HepG2 (cell line): Measurements from ENCODE around the gene JAGN1. TPM values are rescaled to one million over a fixed set of nuclear protein-coding genes. Genes with fewer than 3 reads are reported as not detected.

ENCODE experiments used
- FOSL1 ChIP-seq: sonication (generic); formaldehyde crosslinking; IDR thresholded peaks from 2 replicates; pipeline ENCODE4 v1.9.0; 2021; ENCODE audit warnings: missing genetic modification reagents, borderline replicate concordance
- FOXC1 ChIP-seq: sonication (generic); formaldehyde crosslinking; IDR thresholded peaks from 2 replicates; pipeline ENCODE4 v1.8.0; 2022; ENCODE audit warnings: mild to moderate bottlenecking, missing genetic modification reagents, borderline replicate concordance
- GATAD1 ChIP-seq: IDR thresholded peaks from 2 replicates; pipeline ENCODE4 v1.6.1; 2016; ENCODE audit warnings: missing genetic modification reagents, missing compliant biosample characterization
- HOXA7 ChIP-seq: sonication (generic); formaldehyde crosslinking; IDR thresholded peaks from 2 replicates; pipeline ENCODE4 v1.8.1; 2022; ENCODE audit warnings: mild to moderate bottlenecking, missing genetic modification reagents, moderate library complexity
- KDM5B ChIP-seq: sonication (generic); formaldehyde crosslinking; IDR thresholded peaks from 2 replicates; pipeline ENCODE4 v1.4.0; 2020; ENCODE audit warnings: missing genetic modification reagents, mild to moderate bottlenecking, borderline replicate concordance
- MTA1 ChIP-seq: sonication (generic); formaldehyde crosslinking; IDR thresholded peaks from 2 replicates; pipeline ENCODE4 v1.4.0; 2020; ENCODE audit warnings: missing genetic modification reagents, mild to moderate bottlenecking, borderline replicate concordance
- NFYC ChIP-seq: IDR thresholded peaks from 2 replicates; pipeline ENCODE4 v1.6.1; 2016; ENCODE audit warnings: missing genetic modification reagents, missing compliant biosample characterization
- POLR2G ChIP-seq: fragments of 200-400 bp; formaldehyde crosslinking; IDR thresholded peaks from 2 replicates; pipeline ENCODE4 v1.6.1; 2018; ENCODE audit warnings: mild to moderate bottlenecking, low read depth, low read length, moderate library complexity
- SSRP1 ChIP-seq: IDR thresholded peaks from 2 replicates; pipeline ENCODE4 v1.6.1; 2016; ENCODE audit warnings: control low read depth
- THYN1 ChIP-seq: sonication (generic); formaldehyde crosslinking; IDR thresholded peaks from 2 replicates; pipeline ENCODE4 v1.8.1; 2023; ENCODE audit warnings: low read depth, mild to moderate bottlenecking, moderate library complexity, missing genetic modification reagents, borderline replicate concordance
- TP53 ChIP-seq: sonication (generic); formaldehyde crosslinking; conservative IDR thresholded peaks from 2 replicates; pipeline ENCODE4 v1.4.0; 2020; ENCODE audit warnings: missing genetic modification reagents
- ZNF143 ChIP-seq: sonication (generic); formaldehyde crosslinking; IDR thresholded peaks from 2 replicates; pipeline ENCODE4 v1.4.0; 2020; ENCODE audit warnings: missing genetic modification reagents
- ZNF224 ChIP-seq: sonication (generic); formaldehyde crosslinking; IDR thresholded peaks from 2 replicates; pipeline ENCODE4 v1.5.0; 2020; ENCODE audit warnings: mild to moderate bottlenecking, missing genetic modification reagents
- ZNF256 ChIP-seq: sonication (generic); formaldehyde crosslinking; conservative IDR thresholded peaks from 2 replicates; pipeline ENCODE4 v1.4.0; 2020; ENCODE audit warnings: missing genetic modification reagents
- ZNF264 ChIP-seq: sonication (generic); formaldehyde crosslinking; IDR thresholded peaks from 2 replicates; pipeline ENCODE4 v1.4.0; 2020; ENCODE audit warnings: missing genetic modification reagents
- ZNF501 ChIP-seq: sonication (generic); formaldehyde crosslinking; IDR thresholded peaks from 2 replicates; pipeline ENCODE4 v1.5.1; 2020; ENCODE audit warnings: mild to moderate bottlenecking, moderate library complexity, missing genetic modification reagents
- ZNF772 ChIP-seq: sonication (generic); formaldehyde crosslinking; IDR thresholded peaks from 2 replicates; pipeline ENCODE4 v1.5.0; 2020; ENCODE audit warnings: mild to moderate bottlenecking, missing genetic modification reagents
- ZNF816 ChIP-seq: sonication (generic); formaldehyde crosslinking; IDR thresholded peaks from 2 replicates; pipeline ENCODE4 v1.8.0; 2022; ENCODE audit warnings: missing genetic modification reagents, mild to moderate bottlenecking, borderline replicate concordance
- polyA plus RNA-seq, 8 experiments: library from polyadenylated mRNA; depleted of rRNA in 3 of 8; stranded (reverse) in 7 of 8; unstranded in 1 of 8; fragments of >200 nt; fragmentation: Illumina TruSeq in 4 of 8; extraction: Trizol in 4 of 8; gene quantifications; 2 replicates each; pipeline versions ENCODE4 v1.2.1 to v1.2.3, GENCODE V29; 2011 to 2016; ENCODE audit warnings: low read depth in 4 of 8, missing spikeins in 1 of 8, mixed read lengths in 1 of 8; ENCODE audit not compliant: insufficient read depth in 1 of 8
- total RNA-seq, 5 experiments: library from RNA; depleted of rRNA; stranded (reverse); fragments of >200 nt; fragmentation: Illumina TruSeq; extraction: Trizol; gene quantifications; 2 replicates each; pipeline ENCODE4 v1.2.3, GENCODE V29; 2016; ENCODE audit warnings: low read depth in 1 of 5
- TF ChIP-seq, protein P1 (sequence below): IDR thresholded peaks from 2 replicates; pipeline ENCODE4 v1.6.1; 2016; ENCODE audit warnings: control low read depth
- TF ChIP-seq, protein P2 (sequence below): sonication (generic); formaldehyde crosslinking; IDR thresholded peaks from 2 replicates; pipeline ENCODE4 v1.4.0; 2020; ENCODE audit warnings: missing genetic modification reagents
- TF ChIP-seq, protein P3 (sequence below): sonication (generic); formaldehyde crosslinking; IDR thresholded peaks from 2 replicates; pipeline ENCODE4 v1.9.0; 2021; ENCODE audit warnings: missing genetic modification reagents, mild to moderate bottlenecking, borderline replicate concordance
- TF ChIP-seq, protein P4 (sequence below): sonication (generic); formaldehyde crosslinking; IDR thresholded peaks from 2 replicates; pipeline ENCODE4 v1.4.0; 2020; ENCODE audit warnings: mild to moderate bottlenecking, missing genetic modification reagents
- TF ChIP-seq, protein P5 (sequence below): IDR thresholded peaks from 2 replicates; pipeline ENCODE4 v1.6.1; 2016; ENCODE audit warnings: missing genetic modification reagents, missing compliant biosample characterization
- TF ChIP-seq, protein P6 (sequence below): sonication (generic); formaldehyde crosslinking; IDR thresholded peaks from 2 replicates; pipeline ENCODE4 v1.5.0; 2020; ENCODE audit warnings: mild to moderate bottlenecking, missing genetic modification reagents, borderline replicate concordance

JAGN1 gene
- total and polyA plus RNA-seq, 2 of the 13 experiments (the other 11 are each of a cell fraction or from before 2014, with no cell fraction given) = 49.9 to 50.9 TPM

DNA sequence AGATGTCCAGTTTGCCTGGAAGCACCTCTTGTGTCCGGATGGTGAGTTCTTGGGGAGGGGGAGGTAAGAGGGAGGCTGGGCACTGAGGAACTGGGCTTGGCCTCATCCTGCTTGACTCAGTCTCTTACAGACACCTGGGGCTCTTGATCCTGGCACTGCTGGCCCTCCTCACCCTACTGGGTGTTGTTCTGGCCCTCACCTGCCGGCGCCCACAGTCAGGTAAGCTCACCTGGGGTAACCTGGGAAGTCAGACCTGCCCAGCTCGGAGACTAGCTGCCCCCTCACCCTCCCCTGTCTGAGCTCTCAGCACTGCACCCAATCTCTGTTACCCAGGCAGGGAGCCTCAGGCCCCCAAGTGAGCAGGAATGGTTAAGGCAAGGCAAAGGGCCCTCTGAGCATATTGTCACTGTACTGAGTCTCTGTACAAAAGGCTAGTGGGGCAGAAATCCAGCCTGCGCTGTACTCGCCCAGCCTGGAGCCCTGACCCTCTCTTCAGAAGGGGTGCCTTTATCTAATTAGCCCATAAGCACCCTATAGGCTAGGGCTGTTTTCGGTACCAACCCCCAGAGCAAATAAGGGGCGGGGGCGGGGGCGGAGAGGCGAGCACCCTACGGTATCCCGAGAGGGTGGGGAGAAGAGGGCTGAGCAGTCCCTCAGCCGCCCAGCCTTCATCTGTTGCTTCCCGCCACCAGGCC, 24.3 kb downstream of the JAGN1 start (continued):
- TF ChIP-seq FOSL1 (CRISPR knock-in tag) (peak; percentile 28; the same call in 1 of the 2 replicates), ZNF143 (CRISPR knock-in tag) (peak; percentile 38; the same call in 1 of the 2 replicates), ZNF772 (CRISPR knock-in tag) (no peak), GATAD1 (CRISPR knock-in tag) (no peak), ZNF816 (no peak), KDM5B (CRISPR knock-in tag) (no peak), POLR2G (no peak), ZNF224 (CRISPR knock-in tag) (no peak), HOXA7 (CRISPR knock-in tag) (peak; percentile 48; the same call in 1 of the 2 replicates), ZNF256 (CRISPR knock-in tag) (0 out of 2 replicates have a peak, but pooled peaks have one; percentile 76), NFYC (CRISPR knock-in tag) (peak; percentile 38; the same call in 1 of the 2 replicates), ZNF264 (no peak), TP53 (no peak), MTA1 (CRISPR knock-in tag) (no peak; the same call in 1 of the 2 replicates), ZNF501 (CRISPR knock-in tag) (0 out of 2 replicates have a peak, but pooled peaks have one; percentile 28), FOXC1 (CRISPR knock-in tag) (0 out of 2 replicates have a peak, but pooled peaks have one; percentile 7), SSRP1 (CRISPR knock-in tag) (no peak), THYN1 (no peak)
- TF ChIP-seq, protein P1, sequence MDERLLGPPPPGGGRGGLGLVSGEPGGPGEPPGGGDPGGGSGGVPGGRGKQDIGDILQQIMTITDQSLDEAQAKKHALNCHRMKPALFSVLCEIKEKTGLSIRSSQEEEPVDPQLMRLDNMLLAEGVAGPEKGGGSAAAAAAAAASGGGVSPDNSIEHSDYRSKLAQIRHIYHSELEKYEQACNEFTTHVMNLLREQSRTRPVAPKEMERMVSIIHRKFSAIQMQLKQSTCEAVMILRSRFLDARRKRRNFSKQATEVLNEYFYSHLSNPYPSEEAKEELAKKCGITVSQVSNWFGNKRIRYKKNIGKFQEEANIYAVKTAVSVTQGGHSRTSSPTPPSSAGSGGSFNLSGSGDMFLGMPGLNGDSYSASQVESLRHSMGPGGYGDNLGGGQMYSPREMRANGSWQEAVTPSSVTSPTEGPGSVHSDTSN (CRISPR knock-in tag) = no peak
- TF ChIP-seq, protein P2, sequence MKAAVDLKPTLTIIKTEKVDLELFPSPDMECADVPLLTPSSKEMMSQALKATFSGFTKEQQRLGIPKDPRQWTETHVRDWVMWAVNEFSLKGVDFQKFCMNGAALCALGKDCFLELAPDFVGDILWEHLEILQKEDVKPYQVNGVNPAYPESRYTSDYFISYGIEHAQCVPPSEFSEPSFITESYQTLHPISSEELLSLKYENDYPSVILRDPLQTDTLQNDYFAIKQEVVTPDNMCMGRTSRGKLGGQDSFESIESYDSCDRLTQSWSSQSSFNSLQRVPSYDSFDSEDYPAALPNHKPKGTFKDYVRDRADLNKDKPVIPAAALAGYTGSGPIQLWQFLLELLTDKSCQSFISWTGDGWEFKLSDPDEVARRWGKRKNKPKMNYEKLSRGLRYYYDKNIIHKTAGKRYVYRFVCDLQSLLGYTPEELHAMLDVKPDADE (CRISPR knock-in tag) = no peak
- TF ChIP-seq, protein P3, sequence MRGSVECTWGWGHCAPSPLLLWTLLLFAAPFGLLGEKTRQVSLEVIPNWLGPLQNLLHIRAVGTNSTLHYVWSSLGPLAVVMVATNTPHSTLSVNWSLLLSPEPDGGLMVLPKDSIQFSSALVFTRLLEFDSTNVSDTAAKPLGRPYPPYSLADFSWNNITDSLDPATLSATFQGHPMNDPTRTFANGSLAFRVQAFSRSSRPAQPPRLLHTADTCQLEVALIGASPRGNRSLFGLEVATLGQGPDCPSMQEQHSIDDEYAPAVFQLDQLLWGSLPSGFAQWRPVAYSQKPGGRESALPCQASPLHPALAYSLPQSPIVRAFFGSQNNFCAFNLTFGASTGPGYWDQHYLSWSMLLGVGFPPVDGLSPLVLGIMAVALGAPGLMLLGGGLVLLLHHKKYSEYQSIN (CRISPR knock-in tag) = no peak
- TF ChIP-seq, protein P4, sequence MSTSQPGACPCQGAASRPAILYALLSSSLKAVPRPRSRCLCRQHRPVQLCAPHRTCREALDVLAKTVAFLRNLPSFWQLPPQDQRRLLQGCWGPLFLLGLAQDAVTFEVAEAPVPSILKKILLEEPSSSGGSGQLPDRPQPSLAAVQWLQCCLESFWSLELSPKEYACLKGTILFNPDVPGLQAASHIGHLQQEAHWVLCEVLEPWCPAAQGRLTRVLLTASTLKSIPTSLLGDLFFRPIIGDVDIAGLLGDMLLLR = no peak
- TF ChIP-seq, protein P5, sequence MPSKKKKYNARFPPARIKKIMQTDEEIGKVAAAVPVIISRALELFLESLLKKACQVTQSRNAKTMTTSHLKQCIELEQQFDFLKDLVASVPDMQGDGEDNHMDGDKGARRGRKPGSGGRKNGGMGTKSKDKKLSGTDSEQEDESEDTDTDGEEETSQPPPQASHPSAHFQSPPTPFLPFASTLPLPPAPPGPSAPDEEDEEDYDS = 0 out of 2 replicates have a peak, but pooled peaks have one; percentile 41
- TF ChIP-seq, protein P6, sequence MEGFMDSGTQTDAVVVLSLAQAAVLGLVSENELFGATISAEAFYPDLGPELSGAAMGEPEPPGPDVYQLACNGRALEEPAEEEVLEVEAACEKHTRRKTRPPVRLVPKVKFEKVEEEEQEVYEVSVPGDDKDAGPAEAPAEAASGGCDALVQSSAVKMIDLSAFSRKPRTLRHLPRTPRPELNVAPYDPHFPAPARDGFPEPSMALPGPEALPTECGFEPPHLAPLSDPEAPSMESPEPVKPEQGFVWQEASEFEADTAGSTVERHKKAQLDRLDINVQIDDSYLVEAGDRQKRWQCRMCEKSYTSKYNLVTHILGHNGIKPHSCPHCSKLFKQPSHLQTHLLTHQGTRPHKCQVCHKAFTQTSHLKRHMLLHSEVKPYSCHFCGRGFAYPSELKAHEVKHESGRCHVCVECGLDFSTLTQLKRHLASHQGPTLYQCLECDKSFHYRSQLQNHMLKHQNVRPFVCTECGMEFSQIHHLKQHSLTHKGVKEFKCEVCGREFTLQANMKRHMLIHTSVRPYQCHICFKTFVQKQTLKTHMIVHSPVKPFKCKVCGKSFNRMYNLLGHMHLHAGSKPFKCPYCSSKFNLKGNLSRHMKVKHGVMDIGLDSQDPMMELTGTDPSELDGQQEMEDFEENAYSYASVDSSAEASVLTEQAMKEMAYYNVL (CRISPR knock-in tag) = no peak
